ENCODE results near the gene ZCCHC2. TPM values are rescaled to one million over a fixed set of nuclear protein-coding genes. Genes with fewer than 3 reads are reported as not detected.

Gene ZCCHC2
- total and polyA plus RNA-seq, 2 of the 4 experiments (the other 2 are of a cell fraction): 3.2 to 3.6 TPM

- Histone ChIP-seq H4K5ac (ENCODE audit: low read depth, low read length) (no peak overlapping the region), H2BK120ac (ENCODE audit: low read depth, low read length) (no peak overlapping the region), H4K91ac (ENCODE audit: insufficient read depth, low read depth, low read length) (no peak overlapping the region), H3K27ac (ENCODE audit: insufficient read depth, low read length) (no peak overlapping the region), H4K8ac (ENCODE audit: low read depth in 2 of 2, low read length in 2 of 2) (no peak overlapping the region), H3K4ac (ENCODE audit: low read depth, low read length) (no peak overlapping the region), H3K4me2 (ENCODE audit: low read depth, low read length) (no peak overlapping the region), H4K20me1 (ENCODE audit: insufficient read depth, low read length) (no peaks in the 10 kb centered on the region), H3K27me3 (ENCODE audit: control insufficient read depth, insufficient read depth, low read length) (no peaks in the 10 kb centered on the region), H3K9ac (ENCODE audit: low read depth, low read length) (no peak overlapping the region), H3K23ac (ENCODE audit: low read depth, low read length) (no peak overlapping the region), H2AK5ac (ENCODE audit: low read depth, low read length) (no peak overlapping the region), H3K9me1 (ENCODE audit: insufficient read depth, low read length) (peaks cover 2% of the 10 kb centered on the region; the same call in 1 of the 2 replicates), H2BK15ac (ENCODE audit: low read depth, low read length) (no peak overlapping the region), H2BK5ac (ENCODE audit: low read depth, low read length, poor library complexity, severe bottlenecking) (no peak overlapping the region), H3K4me3 (ENCODE audit: insufficient read depth, low read depth, low read length) (no peak overlapping the region), H3K9me3 (ENCODE audit: control insufficient read depth, insufficient read depth, low read length) (no peaks in the 10 kb centered on the region), H3K14ac (replicated peaks; ENCODE audit: low read depth, low read length) (no peak overlapping the region), H3K79me1 (ENCODE audit: low read depth in 1 of 2, low read length in 2 of 2) (no peaks in the 10 kb centered on the region), H3K36me3 (ENCODE audit: control insufficient read depth, insufficient read depth, low read length) (peaks cover 15% of the 10 kb centered on the region), H3K18ac (ENCODE audit: low read depth, low read length) (no peak overlapping the region), H2AFZ (replicated peaks; ENCODE audit: low read length, poor library complexity) (no peak overlapping the region), H2BK20ac (ENCODE audit: low read depth, low read length) (no peak overlapping the region), H3K4me1 (ENCODE audit: control insufficient read depth, insufficient read depth, low read length) (peaks cover 2% of the 10 kb centered on the region; the same call in 1 of the 2 replicates), H3K56ac (ENCODE audit: extremely low read depth, insufficient read depth, low read length) (no peak overlapping the region), H2AK9ac (replicated peaks; ENCODE audit: low read depth, low read length, poor library complexity) (no peak overlapping the region)
- no peak for ATAC-seq (ENCODE audit: low read depth)
- dilution Hi-C loops (cut with HindIII; ENCODE audit: low sequenced_read_pairs, unreplicated experiment) (no loop called here), in situ Hi-C loops (cut with MboI; ENCODE audit: low sequenced_read_pairs) (loop anchor here (25.0 kb wide), 1 partner anchor 267 kb away; no protein-coding TSS in a partner anchor), intact Hi-C loops (cut with micrococcal nuclease) (no loop called here)
- ChIA-PET POLR2A (ENCODE audit: unreplicated experiment) (no interaction called here), CTCF (no interaction called here)
- BruUV-seq (replicated peaks): no TSS peak
- TF ChIP-seq CHD1 (IDR thresholded peaks at IDR 0.05; ENCODE audit: low read depth, low read length) (no peak), RCOR1 (IDR thresholded peaks at IDR 0.05; ENCODE audit: insufficient replicate concordance, low read length) (no peak), MAZ (IDR thresholded peaks at IDR 0.05; ENCODE audit: borderline replicate concordance, low read depth, low read length) (no peak), SMC3 (IDR thresholded peaks at IDR 0.05; ENCODE audit: low read depth, low read length) (no peak), MAFK (IDR thresholded peaks at IDR 0.05; ENCODE audit: low read depth, low read length) (no peak), CEBPB (IDR thresholded peaks at IDR 0.05; ENCODE audit: low read depth, low read length) (no peak)
- TF ChIP-seq, protein P1, sequence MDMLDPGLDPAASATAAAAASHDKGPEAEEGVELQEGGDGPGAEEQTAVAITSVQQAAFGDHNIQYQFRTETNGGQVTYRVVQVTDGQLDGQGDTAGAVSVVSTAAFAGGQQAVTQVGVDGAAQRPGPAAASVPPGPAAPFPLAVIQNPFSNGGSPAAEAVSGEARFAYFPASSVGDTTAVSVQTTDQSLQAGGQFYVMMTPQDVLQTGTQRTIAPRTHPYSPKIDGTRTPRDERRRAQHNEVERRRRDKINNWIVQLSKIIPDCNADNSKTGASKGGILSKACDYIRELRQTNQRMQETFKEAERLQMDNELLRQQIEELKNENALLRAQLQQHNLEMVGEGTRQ (IDR thresholded peaks at IDR 0.05; ENCODE audit: low read depth, low read length): no peak
- TF ChIP-seq, protein P2, sequence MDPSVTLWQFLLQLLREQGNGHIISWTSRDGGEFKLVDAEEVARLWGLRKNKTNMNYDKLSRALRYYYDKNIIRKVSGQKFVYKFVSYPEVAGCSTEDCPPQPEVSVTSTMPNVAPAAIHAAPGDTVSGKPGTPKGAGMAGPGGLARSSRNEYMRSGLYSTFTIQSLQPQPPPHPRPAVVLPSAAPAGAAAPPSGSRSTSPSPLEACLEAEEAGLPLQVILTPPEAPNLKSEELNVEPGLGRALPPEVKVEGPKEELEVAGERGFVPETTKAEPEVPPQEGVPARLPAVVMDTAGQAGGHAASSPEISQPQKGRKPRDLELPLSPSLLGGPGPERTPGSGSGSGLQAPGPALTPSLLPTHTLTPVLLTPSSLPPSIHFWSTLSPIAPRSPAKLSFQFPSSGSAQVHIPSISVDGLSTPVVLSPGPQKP (IDR thresholded peaks at IDR 0.05; ENCODE audit: borderline replicate concordance, low read depth, low read length): no peak
- DNase-seq: no peak
- 100% methylated on average over 2 of the region's 6 CpGs; no CpG with 5 or more reads in 1 of the 2 experiments for WGBS, 2 experiments (ENCODE audit: extremely low coverage in 2 of 2, insufficient read length in 1 of 2)
Measured at GRCh38 chr18:62554061-62554815, 31.4 kb downstream of the ZCCHC2 start.

All from IMR-90 (cell line).